IPS DF 19.7 (cell line): ENCODE results near the gene MRPL42.
"Not testable (repeated sequence)": the region's sequence is repeated elsewhere in the genome, so short reads cannot be mapped to it uniquely, and the experiment has no call there.

Experiments used
- DNase-seq: peaks from one replicate; pipeline ENCODE4 v3.0.0-alpha.2; 2013; ENCODE audit warnings: low read depth, low spot score

The MRPL42 gene

DNA sequence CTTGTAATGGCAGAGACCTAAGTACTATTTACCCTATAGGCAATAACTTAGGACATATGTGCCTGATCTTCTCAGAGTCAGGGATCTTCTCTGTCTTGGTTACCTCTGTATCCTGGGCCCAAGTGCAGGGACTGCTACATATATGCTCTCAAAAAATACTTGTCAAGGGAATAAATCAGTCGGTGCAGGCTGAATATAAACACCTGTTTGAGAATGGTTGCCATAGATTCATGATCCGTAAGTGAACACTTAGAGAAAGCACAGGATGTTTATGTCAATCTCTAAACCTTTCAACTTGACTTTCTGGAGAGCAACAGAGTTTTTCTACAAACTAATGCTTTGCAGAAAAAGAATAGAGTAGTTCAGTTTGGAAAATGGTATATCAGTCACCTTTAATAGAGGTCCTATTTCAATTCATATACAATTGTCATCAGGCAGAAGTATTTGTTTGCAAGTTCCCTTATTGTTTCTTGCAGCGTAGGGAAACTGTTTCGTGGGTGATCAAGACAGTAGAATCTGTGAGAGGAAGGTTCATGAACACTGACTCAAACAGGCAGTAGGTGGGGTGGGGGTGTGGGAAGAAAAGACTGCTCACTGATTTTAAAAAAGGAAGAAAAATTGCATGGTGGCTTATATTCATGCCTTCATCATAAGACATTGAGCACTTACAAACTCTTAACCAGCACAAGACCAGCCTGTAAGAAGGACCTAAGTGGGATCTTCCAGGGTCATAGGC is 19.6 kb upstream of the MRPL42 start:
- DNase-seq: no peak

DNA sequence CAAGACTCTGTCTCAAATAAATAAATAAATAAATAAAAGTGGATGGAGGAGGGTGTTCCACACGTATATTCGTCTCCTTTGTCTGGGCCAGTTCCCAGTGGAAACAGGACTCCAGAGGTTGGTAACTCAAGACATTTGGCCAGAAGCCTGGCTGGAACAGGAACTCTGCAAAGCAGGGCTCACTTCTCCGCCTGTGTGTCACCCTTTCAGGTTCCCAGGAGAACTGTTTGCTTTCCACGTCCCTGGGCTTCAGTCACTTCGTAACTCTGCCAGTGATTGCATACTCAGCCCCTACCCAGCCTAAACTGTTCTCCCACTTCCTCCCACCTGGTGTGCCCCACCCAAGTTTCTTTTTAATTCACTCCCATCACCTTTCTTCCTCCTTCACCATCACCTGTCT is 18.5 kb upstream of the MRPL42 start:
- no peak for DNase-seq

GRCh38 chr12:93449277-93449676 is 18.0 kb upstream of the MRPL42 start:
- no peak for DNase-seq

- DNase-seq: no peak
These were observed 15.7 kb upstream of the MRPL42 start for GRCh38 chr12:93451423-93452158.

DNA sequence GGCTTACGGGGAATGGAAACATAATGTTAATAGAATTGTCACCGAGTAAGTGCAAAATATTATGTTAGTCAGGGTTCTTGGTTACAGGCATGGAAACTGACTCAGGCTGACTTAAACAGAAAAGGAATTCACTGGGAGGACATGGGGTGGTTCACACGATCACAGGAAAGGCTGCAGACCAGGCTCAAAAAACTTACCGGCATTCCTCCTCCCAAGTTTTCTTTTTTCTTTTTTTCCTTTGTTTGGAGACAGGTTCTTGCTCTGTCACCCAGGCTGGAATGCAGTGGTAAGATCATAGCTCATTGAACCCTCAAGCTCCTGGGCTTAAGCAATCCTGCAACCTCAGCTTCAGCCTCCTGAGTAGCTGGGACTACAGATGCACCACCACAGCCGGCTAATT is 13.7 kb upstream of the MRPL42 start:
- no peak for DNase-seq

- DNase-seq: no peak
These were observed 11.2 kb upstream of the MRPL42 start for GRCh38 chr12:93456077-93456476.

DNA sequence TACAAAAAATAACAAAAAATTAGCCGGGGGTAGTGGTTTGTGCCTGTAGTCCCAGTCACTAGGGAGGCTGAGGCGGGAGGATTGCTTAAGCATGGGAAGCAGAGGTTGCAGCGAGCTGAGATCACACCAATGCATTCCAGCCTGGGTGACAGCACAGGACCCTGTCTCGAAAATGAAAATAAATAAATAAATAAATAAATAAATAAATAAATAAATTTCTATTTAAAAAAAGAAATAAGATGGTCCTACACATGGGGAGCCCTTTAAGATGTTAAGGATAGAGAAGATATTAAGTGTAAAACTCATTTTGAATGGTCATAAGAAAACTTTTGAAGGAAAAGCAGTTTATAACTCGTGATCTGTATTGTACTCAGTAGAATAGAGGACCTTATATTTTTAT is 8.2 kb upstream of the MRPL42 start:
- DNase-seq: no peak

GRCh38 chr12:93460003-93460402 is 7.3 kb upstream of the MRPL42 start:
- no peak for DNase-seq

DNA sequence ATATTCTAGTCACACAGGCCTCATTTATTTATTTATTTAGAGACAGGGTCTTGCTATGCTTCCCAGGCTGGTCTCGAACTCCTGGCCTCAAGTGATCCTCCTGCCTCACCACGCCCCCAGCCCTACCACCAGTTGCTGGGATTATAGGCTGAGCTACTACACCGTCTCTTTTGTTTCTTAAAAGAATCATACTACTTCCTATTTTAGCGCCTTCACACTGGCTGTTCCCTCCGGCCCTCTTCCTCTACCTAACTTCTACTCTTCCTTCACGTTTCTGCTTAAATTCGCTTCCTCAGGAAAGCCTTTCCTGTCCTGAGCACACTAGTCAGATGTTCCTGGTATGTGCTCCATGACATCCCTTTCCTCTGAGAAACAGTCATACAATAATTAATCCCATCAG is 6.4 kb upstream of the MRPL42 start:
- DNase-seq: no peak

GRCh38 chr12:93461503-93461902 is 5.8 kb upstream of the MRPL42 start:
- no peak for DNase-seq

- DNase-seq: no peak
These were observed 1.5 kb upstream of the MRPL42 start for GRCh38 chr12:93465841-93466240.

GRCh38 chr12:93466625-93467350 is 526 bp upstream of the MRPL42 start:
- no peak for DNase-seq

- DNase-seq: no peak
These were observed 676 bp downstream of the MRPL42 start for GRCh38 chr12:93468008-93468371.

DNA sequence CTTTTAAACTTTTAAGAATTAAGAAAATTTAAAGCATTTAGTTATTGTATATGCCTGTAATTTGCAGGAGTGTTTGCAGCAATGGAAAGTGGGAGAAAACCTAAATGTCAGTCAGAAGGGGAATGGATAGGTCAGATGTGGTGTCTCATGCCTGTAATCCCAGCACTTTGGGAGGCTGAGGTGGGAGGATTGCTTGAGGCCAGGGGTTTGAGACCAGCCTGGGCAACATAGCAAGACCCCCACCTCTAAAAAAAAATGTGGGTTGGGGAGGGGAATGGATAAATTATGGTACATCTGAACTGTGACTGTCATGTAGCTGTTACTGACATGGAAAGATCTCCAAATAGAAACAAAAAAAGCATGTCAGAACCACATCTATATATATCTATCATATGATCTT is 2.1 kb downstream of the MRPL42 start:
- no peak for DNase-seq

- no peak for DNase-seq
These were observed 9.2 kb downstream of the MRPL42 start for GRCh38 chr12:93476555-93476954.

DNA sequence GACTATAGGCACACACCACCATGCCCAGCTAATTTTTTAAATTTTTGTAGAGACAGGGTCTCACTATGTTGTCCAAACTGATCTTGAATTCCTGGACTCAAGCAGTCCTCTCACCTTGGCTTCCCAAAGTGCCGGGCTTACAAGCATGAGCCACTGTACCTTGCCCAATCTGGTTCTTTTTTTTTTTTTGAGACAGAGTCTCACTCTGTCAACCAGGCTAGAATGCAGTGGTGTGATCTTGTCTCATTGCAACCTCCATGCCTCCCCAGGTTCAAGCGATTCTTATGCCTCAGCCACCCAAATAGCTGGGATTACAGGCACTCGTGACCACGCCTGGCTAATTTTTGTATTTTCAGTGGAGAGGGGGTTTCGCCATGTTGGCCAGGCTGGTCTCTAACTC is 15.4 kb downstream of the MRPL42 start:
- no peak for DNase-seq

- DNase-seq: no peak
These were observed 16.0 kb downstream of the MRPL42 start for GRCh38 chr12:93483151-93483807.

GRCh38 chr12:93484315-93484981 is 17.1 kb downstream of the MRPL42 start:
- DNase-seq: no peak

- not testable (repeated sequence) for DNase-seq
These were observed 25.5 kb downstream of the MRPL42 start for GRCh38 chr12:93492808-93493207.

GRCh38 chr12:93494096-93494495 is 26.8 kb downstream of the MRPL42 start:
- no peak for DNase-seq

DNA sequence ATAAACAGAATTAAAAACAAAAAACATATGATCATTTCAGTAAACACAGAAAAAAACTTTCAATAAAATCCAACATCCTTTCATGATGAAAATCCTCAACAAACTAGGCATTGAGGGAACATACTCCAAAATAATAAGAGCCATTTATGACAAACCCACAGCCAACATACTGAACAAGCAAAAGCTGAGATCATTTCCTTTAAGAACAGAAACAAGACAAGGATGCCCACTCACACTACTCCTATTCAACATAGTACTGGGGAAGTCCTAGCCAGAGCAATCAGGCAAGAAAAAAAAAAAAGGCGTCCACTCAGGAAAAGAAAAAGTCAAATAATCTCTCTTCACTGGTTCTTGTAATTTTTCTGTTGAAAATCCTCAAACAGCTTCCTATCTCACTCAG is 30.1 kb downstream of the MRPL42 start:
- no peak for DNase-seq

DNA sequence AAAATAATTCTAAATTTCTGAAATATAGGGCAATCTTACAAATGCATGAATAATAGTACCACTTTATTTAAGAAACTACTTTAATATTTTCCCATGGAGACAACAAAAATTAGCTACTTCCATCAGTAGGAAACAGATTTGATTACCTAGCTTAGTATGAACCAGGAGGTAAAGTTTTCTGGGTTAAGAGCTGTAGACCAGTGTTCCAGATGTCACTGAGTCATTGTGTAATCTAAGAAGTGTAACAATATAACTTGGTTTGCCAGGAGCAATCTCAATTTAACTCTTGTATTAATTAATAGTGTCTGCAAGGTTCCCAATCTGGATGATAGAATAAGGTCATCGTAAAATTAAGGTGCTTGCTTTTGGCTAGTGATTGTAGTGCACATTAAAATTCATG is 31.5 kb downstream of the MRPL42 start:
- not testable (repeated sequence) for DNase-seq
